Upper lobe of right lung (tissue), 1 donor: ENCODE data around the gene CGB8. TPM values are rescaled to one million over a fixed set of nuclear protein-coding genes. Genes with fewer than 3 reads are reported as not detected.
A peak's percentile ranks its signal among the peaks of the same experiment; 100 is the strongest.
"Not testable (repeated sequence)": the region's sequence is repeated elsewhere in the genome, so short reads cannot be mapped to it uniquely, and the experiment has no call there.

ENCODE experiments used
- ATAC-seq: fragments of 200-7000 bp; cut with Tn5 transposase; one replicate; pipeline ENCODE4 v1.9.1; 2020; ENCODE audit warnings: mild to moderate bottlenecking, moderate library complexity
- DNase-seq: peaks from one replicate; pipeline ENCODE4 v3.0.0-alpha.2; 2020
- H3K27ac ChIP-seq: fragments of 200-600 bp; one replicate; pipeline ENCODE4 v1.8.0; 2022
- H3K27me3 ChIP-seq: fragments of 200-600 bp; one replicate; pipeline ENCODE4 v1.8.0; 2022; ENCODE audit warnings: mild to moderate bottlenecking
- H3K36me3 ChIP-seq: fragments of 200-600 bp; one replicate; pipeline ENCODE4 v1.8.0; 2022
- H3K4me1 ChIP-seq: fragments of 200-600 bp; one replicate; pipeline ENCODE4 v1.8.0; 2022
- H3K4me3 ChIP-seq: fragments of 200-600 bp; one replicate; pipeline ENCODE4 v1.8.0; 2022; ENCODE audit warnings: mild to moderate bottlenecking
- H3K9me3 ChIP-seq: fragments of 200-600 bp; one replicate; pipeline ENCODE4 v1.8.0; 2022
- CTCF ChIP-seq: fragments of 200-600 bp; IDR thresholded peaks from one replicate; pipeline ENCODE4 v1.8.0; 2022; ENCODE audit warnings: antibody characterized with exemption
- intact Hi-C: fragments of 100-400 bp; cut with DNase I; formaldehyde crosslinking; loops from one replicate; pipeline ENCODE4 v1.11.0; 2022
- total RNA-seq: library from RNA; stranded (reverse); fragmentation: NEBNext Ultra II Directional; extraction: Animal tissue kit (Norgen Biotek cat#: 25700); gene quantifications from one replicate; pipeline ENCODE4 v1.2.1, GENCODE V29; 2021
- donor health status: DM: no; HTN: yes; CAD: no; lungs with severe emphysema.

CGB8 gene
- total RNA-seq, 1 donor from 2014 or later, result not detected

GRCh38 chr19:49061445-49061844 is 12.5 kb upstream of the CGB8 start:
- Histone ChIP-seq H3K27ac (no peak overlapping the region), H3K4me1 (peaks cover 16% of the 10 kb centered on the region), H3K27me3 (peaks cover 56% of the 10 kb centered on the region), H3K4me3 (no peak overlapping the region), H3K36me3 (no peaks in the 10 kb centered on the region), H3K9me3 (no peaks in the 10 kb centered on the region)
- intact Hi-C loops, result no loop called here
- no peak for DNase-seq
- TF ChIP-seq CTCF, result no peak
- ATAC-seq, result no peak

DNA sequence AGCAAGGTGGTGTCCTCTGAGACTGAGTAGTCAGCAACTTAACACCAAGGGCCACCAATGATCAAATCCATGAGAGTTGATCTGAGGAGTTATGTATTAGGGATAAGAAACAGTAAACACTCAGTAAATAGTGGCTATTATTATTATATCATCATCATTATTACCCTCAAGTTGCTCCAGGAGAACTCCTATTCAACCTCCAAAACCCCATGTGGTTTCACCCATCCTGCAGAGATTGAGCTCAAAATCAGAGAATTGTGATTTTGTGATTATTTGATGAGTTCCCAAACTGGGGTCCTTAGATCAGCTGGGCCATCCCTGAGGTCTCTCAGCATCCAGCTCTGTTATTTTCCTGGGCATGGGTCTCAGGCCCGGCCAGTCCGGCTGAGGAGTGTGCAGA is 12.1 kb upstream of the CGB8 start:
- peaks cover 20% of the 10 kb centered on the region for H3K4me1 ChIP-seq
- no peak overlapping the region for H3K27ac ChIP-seq
- TF ChIP-seq CTCF, result no peak
- ATAC-seq (no peak), DNase-seq (no peak)
- H3K36me3 ChIP-seq, result no peaks in the 10 kb centered on the region
- no peaks in the 10 kb centered on the region for H3K9me3 ChIP-seq
- intact Hi-C loops, result no loop called here
- H3K4me3 ChIP-seq, result no peak overlapping the region
- H3K27me3 ChIP-seq, result peaks cover 53% of the 10 kb centered on the region

DNA sequence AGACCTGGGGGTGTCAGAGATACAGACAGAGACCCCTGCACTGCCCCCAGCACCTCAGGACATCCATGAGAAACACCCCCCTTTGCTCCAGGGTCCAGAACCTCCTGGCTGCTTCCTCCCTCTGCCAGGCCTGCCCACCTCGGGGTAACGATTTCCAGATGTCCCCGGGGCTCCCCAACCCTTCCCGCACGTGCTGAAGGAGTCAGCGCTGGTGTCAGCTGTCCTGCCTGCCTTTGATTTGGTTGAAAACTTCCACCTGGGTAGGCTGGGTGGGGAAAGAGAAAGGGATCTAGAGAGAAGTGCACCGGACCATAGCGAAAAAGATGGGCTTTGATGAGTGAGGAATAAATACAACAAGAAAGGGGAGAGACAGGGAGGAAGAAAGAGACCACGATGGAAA is 10.1 kb upstream of the CGB8 start:
- Histone ChIP-seq H3K27me3 (peaks cover 35% of the 10 kb centered on the region), H3K9me3 (no peaks in the 10 kb centered on the region), H3K36me3 (no peaks in the 10 kb centered on the region), H3K4me1 (peaks cover 19% of the 10 kb centered on the region), H3K27ac (no peak overlapping the region), H3K4me3 (no peak overlapping the region)
- ATAC-seq, result no peak
- intact Hi-C loops, result no loop called here
- TF ChIP-seq CTCF, result no peak
- DNase-seq, result no peak

- H3K4me3 ChIP-seq, result no peak overlapping the region
- peak; percentile 3 for ATAC-seq
- intact Hi-C loops, result no loop called here
- no peak for DNase-seq
- H3K36me3 ChIP-seq, result no peaks in the 10 kb centered on the region
- no peak overlapping the region for H3K27ac ChIP-seq
- no peak for TF ChIP-seq CTCF
- H3K27me3 ChIP-seq, result peaks cover 34% of the 10 kb centered on the region
- no peaks in the 10 kb centered on the region for H3K9me3 ChIP-seq
- peaks cover 19% of the 10 kb centered on the region for H3K4me1 ChIP-seq
These were observed 9.7 kb upstream of the CGB8 start for GRCh38 chr19:49058562-49058961.

- Histone ChIP-seq H3K4me1 (peaks cover 19% of the 10 kb centered on the region), H3K27ac (no peak within 1 kb of the TSS), H3K4me3 (peak within 1 kb of the TSS; percentile 63), H3K9me3 (no peaks in the 10 kb centered on the region), H3K27me3 (peaks cover 29% of the 10 kb centered on the region), H3K36me3 (no peaks in the 10 kb centered on the region)
- ATAC-seq (peak; percentile 81), DNase-seq (peak; percentile 87)
- TF ChIP-seq CTCF, result no peak
- intact Hi-C loops, result no loop called here
These were observed 8.8 kb upstream of the CGB8 start, which contains the start of gene CGB7 for GRCh38 chr19:49057636-49058234. Gene CGB7 (minus strand): TSS chr19:49057749. CDS start chr19:49055375, 2,374 bp downstream.

- ATAC-seq, result peak; percentile 3
- H3K27me3 ChIP-seq, result peaks cover 25% of the 10 kb centered on the region
These were observed 8.1 kb upstream of the CGB8 start for GRCh38 chr19:49056902-49057596.

More at GRCh38 chr19:49056902-49057596, 8.1 kb upstream of the CGB8 start:
- intact Hi-C loops, DNase-seq, H3K27ac ChIP-seq, H3K36me3 ChIP-seq, H3K9me3 ChIP-seq: not testable (repeated sequence)
- H3K4me3 ChIP-seq, result peak overlapping the region; percentile 63
- peaks cover 19% of the 10 kb centered on the region for H3K4me1 ChIP-seq
